ENCODE measurements around the gene EFTUD2.

EFTUD2 gene

DNA sequence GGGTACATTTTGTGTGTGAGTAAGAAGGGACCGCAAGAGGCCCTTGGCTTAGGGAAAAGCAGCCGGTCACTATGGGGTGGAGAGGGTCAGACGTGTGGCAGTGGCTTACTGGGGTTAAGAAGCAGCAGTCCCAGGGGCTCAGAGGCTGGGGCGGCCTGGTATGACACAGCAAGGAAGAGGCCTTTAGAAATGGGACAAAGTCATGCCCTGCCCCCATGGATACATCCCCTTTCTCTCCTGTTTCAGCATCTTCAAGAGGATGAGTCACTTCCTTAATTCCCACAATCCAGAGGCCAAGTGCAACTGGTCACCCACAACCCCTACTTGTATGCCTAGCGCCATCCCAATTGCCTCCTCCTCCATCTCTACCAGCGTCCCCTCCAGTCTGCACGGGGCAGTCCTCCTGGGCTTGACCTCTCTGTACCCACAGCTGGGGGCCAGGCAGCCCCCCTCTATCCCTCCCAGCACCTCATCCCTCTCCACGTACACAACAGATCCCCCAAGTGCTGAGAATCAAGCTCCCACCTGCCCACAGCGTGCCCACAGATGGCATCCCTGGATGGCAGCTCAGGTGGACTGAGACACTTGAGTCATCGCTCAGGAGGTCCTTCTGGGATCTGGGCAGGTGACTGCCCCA, 6.9 kb upstream of the EFTUD2 start:
- H3K9me3 ChIP-seq (ENCODE audit: control insufficient read depth, low read length): no peaks in the 10 kb centered on the region
- no peaks in the 10 kb centered on the region for H3K79me2 ChIP-seq
- H3K36me3 ChIP-seq (ENCODE audit: control insufficient read depth, insufficient read depth, low read length): no peaks in the 10 kb centered on the region
- no peaks in the 10 kb centered on the region for H3K27me3 ChIP-seq (ENCODE audit: control insufficient read depth, insufficient read depth, low read length)
- H3K4me2 ChIP-seq (ENCODE audit: low read length): no peak overlapping the region
- TF ChIP-seq, protein P1, sequence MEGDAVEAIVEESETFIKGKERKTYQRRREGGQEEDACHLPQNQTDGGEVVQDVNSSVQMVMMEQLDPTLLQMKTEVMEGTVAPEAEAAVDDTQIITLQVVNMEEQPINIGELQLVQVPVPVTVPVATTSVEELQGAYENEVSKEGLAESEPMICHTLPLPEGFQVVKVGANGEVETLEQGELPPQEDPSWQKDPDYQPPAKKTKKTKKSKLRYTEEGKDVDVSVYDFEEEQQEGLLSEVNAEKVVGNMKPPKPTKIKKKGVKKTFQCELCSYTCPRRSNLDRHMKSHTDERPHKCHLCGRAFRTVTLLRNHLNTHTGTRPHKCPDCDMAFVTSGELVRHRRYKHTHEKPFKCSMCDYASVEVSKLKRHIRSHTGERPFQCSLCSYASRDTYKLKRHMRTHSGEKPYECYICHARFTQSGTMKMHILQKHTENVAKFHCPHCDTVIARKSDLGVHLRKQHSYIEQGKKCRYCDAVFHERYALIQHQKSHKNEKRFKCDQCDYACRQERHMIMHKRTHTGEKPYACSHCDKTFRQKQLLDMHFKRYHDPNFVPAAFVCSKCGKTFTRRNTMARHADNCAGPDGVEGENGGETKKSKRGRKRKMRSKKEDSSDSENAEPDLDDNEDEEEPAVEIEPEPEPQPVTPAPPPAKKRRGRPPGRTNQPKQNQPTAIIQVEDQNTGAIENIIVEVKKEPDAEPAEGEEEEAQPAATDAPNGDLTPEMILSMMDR (IDR thresholded peaks at IDR 0.05): no peak
- H3K27ac ChIP-seq: no peak overlapping the region
- no peak overlapping the region for H2AFZ ChIP-seq
- no peak overlapping the region for H3K9ac ChIP-seq
- no peaks in the 10 kb centered on the region for H3K4me1 ChIP-seq
- H3K4me3 ChIP-seq (ENCODE audit: low read depth, low read length): no peak overlapping the region

DNA sequence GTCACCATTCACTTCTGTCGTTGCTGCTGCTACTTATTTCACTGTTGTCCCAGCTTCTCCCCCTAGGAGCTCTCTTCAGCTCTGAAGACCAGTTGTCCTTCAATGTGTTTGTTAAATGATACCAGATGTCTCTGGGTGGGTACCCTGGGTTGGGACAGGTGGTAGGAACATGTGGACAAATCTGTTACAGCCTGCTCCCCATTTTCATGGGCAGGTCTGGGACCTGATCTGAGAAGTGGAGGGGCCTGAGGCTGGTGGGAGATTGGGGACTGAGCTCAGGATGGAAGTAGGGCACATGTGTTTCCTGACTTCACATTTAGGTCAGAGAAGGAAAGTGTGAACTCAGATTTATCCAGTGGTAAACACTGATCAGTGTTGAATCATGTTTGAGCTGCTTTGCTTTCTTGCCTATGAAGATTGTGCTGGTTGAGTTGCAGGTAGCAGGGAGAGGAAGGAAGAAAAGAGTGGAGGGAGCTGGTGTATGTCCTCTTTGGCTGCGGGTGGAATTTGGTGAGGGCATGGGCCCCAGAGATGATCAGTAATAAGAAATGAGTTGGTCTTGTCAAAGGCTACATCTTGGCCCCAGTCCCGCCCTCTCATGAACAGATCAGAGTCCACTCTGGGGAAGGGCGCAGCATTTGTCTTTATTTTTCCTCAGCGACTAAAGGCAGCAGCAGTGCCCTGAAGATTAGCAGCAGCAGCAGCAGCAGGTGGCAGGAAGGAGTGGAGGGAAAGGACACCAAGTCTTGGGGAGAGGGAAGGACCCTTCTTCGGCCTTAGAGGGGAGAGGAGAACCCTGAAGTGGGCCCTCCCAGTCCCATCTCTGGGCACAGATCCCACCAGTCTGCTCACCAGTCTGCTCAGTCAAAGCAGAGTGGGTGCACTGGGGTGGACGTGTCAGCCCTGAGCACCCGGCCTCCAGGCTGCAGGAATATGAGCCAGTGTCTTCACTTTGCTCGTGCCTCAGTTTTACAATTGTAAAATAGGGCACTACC, 6.1 kb upstream of the EFTUD2 start:
- Histone ChIP-seq H3K79me2 (no peaks in the 10 kb centered on the region), H3K27me3 (ENCODE audit: control insufficient read depth, insufficient read depth, low read length) (no peaks in the 10 kb centered on the region), H3K4me3 (ENCODE audit: low read depth, low read length) (no peak overlapping the region), H3K9ac (no peak overlapping the region), H2AFZ (no peak overlapping the region), H3K27ac (no peak overlapping the region), H3K9me3 (ENCODE audit: control insufficient read depth, low read length) (no peaks in the 10 kb centered on the region), H3K4me1 (no peaks in the 10 kb centered on the region), H3K36me3 (ENCODE audit: control insufficient read depth, insufficient read depth, low read length) (no peaks in the 10 kb centered on the region), H3K4me2 (ENCODE audit: low read length) (no peak overlapping the region)
- TF ChIP-seq, protein P1 (IDR thresholded peaks at IDR 0.05): no peak

DNA sequence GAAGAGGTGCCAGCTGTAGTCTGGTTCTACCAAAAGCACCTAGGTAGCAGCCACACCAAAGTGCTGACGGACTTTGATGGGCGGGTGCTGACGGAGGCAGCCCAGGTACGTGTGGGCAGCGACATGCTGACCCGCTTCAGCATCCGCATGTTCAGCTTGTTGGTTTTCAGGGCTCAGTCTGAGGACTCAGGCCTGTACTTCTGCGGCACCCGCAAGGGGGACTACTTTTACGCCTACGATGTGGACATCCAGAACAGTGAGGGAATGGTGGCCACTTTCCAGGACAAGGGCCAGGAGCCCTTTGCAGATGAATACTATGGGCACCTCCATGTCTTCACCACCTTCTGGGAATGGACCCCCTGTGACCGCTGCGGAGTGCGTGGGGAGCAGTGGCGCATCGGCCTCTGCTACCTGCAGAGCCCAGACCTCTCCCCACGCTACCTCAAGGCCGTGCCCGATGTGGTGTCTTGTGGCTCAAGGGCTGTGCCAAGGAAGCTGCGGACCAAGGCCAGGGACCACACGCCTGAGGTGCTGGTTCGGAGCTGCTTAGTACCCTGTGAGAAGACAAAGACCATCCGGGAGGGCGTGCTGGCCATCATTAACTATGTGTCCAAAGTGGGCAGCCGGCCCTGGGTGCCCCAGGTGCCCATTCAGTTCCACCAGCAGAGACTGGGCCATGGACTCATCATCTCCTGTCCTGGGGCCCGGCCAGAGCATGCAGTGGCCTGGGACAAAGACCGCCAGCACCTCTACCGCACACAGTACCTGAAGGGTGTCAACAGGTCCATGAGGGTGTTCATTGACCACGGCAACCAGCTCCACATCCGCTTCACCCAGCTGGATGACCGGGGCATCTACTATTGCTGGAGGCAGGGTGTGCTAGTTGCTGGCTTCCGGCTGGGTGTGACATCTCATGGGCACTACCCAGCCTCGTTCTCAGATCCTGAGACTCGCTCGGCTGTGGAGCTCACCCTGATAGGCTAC, 5.0 kb upstream of the EFTUD2 start:
- Histone ChIP-seq H3K9me3 (ENCODE audit: control insufficient read depth, low read length) (no peaks in the 10 kb centered on the region), H3K4me1 (no peaks in the 10 kb centered on the region), H3K27ac (no peak overlapping the region), H3K36me3 (ENCODE audit: control insufficient read depth, insufficient read depth, low read length) (no peaks in the 10 kb centered on the region), H3K79me2 (no peaks in the 10 kb centered on the region), H3K4me3 (ENCODE audit: low read depth, low read length) (no peak overlapping the region), H3K4me2 (ENCODE audit: low read length) (no peak overlapping the region), H2AFZ (no peak overlapping the region), H3K9ac (no peak overlapping the region), H3K27me3 (ENCODE audit: control insufficient read depth, insufficient read depth, low read length) (no peaks in the 10 kb centered on the region)
- TF ChIP-seq, protein P1 (IDR thresholded peaks at IDR 0.05): no peak

DNA sequence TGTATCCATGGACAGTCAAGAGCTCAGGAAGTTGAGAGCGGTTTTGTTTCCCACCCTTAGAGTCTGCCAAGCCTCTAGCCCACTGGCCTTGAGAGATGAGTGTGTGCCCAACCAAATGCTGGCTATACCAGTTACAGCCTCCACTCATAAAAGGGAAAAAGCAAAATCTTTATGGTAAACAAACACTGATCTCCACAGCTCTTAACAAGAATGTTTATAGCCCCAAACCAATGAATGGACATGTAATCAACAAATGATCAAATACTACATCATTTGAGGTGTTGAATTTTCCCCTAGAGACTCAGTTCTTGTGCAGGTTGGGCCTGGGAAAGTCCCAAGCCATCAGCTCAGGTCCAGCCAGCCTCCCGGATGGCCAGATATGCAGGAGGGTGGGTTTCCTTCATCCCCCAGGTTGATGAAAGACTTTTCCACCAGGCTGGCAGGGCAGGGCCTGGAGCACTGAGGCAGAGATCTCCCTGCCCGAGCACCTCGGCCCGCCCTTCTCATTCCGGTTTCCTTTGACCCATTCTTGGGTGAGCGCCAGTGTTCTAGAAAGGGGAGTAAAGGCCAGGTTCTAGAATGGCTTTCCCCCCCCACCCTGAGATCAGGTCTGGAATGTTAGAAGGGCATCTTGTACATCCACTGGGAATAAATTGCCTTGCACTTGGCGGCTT, 3.9 kb upstream of the EFTUD2 start:
- Histone ChIP-seq H2AFZ (no peak overlapping the region), H3K4me3 (ENCODE audit: low read depth, low read length) (no peak overlapping the region), H3K27ac (no peak overlapping the region), H3K79me2 (peaks cover 10% of the 10 kb centered on the region), H3K27me3 (ENCODE audit: control insufficient read depth, insufficient read depth, low read length) (no peaks in the 10 kb centered on the region), H3K9ac (no peak overlapping the region), H3K9me3 (ENCODE audit: control insufficient read depth, low read length) (no peaks in the 10 kb centered on the region), H3K4me2 (ENCODE audit: low read length) (no peak overlapping the region), H3K36me3 (ENCODE audit: control insufficient read depth, insufficient read depth, low read length) (no peaks in the 10 kb centered on the region), H3K4me1 (no peaks in the 10 kb centered on the region)
- TF ChIP-seq, protein P1 (IDR thresholded peaks at IDR 0.05): no peak

All from parathyroid adenoma (tissue), 2 donors.